ENCODE results near the gene GPATCH8. TPM values are rescaled to one million over a fixed set of nuclear protein-coding genes. Genes with fewer than 3 reads are reported as not detected.

The GPATCH8 gene
- total and polyA plus RNA-seq, 9 of the 15 experiments (the other 6 are each of a cell fraction or from before 2014, with no cell fraction given) = 10.6 to 29.6 (median 13.2) TPM

GRCh38 chr17:44536090-44536953, 33.1 kb upstream of the GPATCH8 start:
- TF ChIP-seq ZNF77 (CRISPR knock-in tag; IDR thresholded peaks at IDR 0.05) (no peak), ZBTB40 (IDR thresholded peaks at IDR 0.05) (peak; percentile 56; the same call in 1 of the 2 replicates), ZBTB40 (CRISPR knock-in tag; IDR thresholded peaks at IDR 0.05) (no peak), RBM25 (IDR thresholded peaks at IDR 0.05; ENCODE audit: low read depth, low read length, severe bottlenecking) (no peak), CHCHD3 (CRISPR knock-in tag; IDR thresholded peaks at IDR 0.05) (no peak), BRD4 (IDR thresholded peaks at IDR 0.05) (no peak), ELF1 (tag; IDR thresholded peaks at IDR 0.05) (no peak), MAZ (CRISPR knock-in tag; conservative IDR thresholded peaks at IDR 0.05 in 1 of 2, IDR thresholded peaks at IDR 0.05 in 1 of 2) (peak in 1 of 2 experiments; percentile 34; a peak in 1 of 4 replicates), GABPA (tag; conservative IDR thresholded peaks at IDR 0.05; ENCODE audit: low read depth) (peak; percentile 79), NR2C1 (IDR thresholded peaks at IDR 0.05) (peak; percentile 78), NR2C1 (tag; IDR thresholded peaks at IDR 0.05) (peak; percentile 70; the same call in 1 of the 2 replicates)
- Histone ChIP-seq H3K4me3 (no peak overlapping the region), H3K27me3 (ENCODE audit: control insufficient read depth in 2 of 2, insufficient read depth in 2 of 2, low read length in 2 of 2) (peaks cover 0 to 5% of the 10 kb centered on the region in 2 experiments; a peak in 2 of 5 replicates), H3K4me1 (replicated peaks in 1 of 2; ENCODE audit: control insufficient read depth in 2 of 2, insufficient read depth in 2 of 2, low read length in 2 of 2) (peaks cover 7 to 16% of the 10 kb centered on the region in 2 experiments; a peak in 3 of 5 replicates), H3K9ac (ENCODE audit: insufficient read depth in 1 of 2, low read depth in 2 of 2, low read length in 2 of 2) (peak overlapping the region in 1 of 2 experiments; percentile 2; a peak in 3 of 4 replicates), H3K9me1 (ENCODE audit: control insufficient read depth, insufficient read depth, low read length) (no peaks in the 10 kb centered on the region), H3K36me3 (ENCODE audit: control insufficient read depth, insufficient read depth, low read length) (no peaks in the 10 kb centered on the region), H4K20me1 (replicated peaks; ENCODE audit: control insufficient read depth, insufficient read depth, low read length) (no peaks in the 10 kb centered on the region), H3K9me3 (replicated peaks; ENCODE audit: control insufficient read depth, insufficient read depth, low read depth, low read length) (no peaks in the 10 kb centered on the region), H3K27ac (ENCODE audit: extremely low read depth, low read depth, low read length) (no peak overlapping the region), H2AFZ (ENCODE audit: low read depth, low read length) (peak overlapping the region; percentile 76), H3K4me2 (ENCODE audit: insufficient read depth, low read length) (no peak overlapping the region), H3K79me2 (ENCODE audit: control insufficient read depth, insufficient read depth, low read length) (no peaks in the 10 kb centered on the region)
- FAIRE-seq (no peak), DNase-seq (ENCODE audit: extremely low read depth in 1 of 4, low spot score in 3 of 4) (no peak), ATAC-seq (peak; percentile 48)
- CTCF ChIA-PET (ENCODE audit: low intra/inter-chr PET ratio) = interaction anchor here (0.8 kb wide), 1 partner anchor 141 kb away, joined by 3 read pairs; no protein-coding TSS in a partner anchor
- POLR2A ChIA-PET = interaction anchor here (0.6 to 1.3 kb wide), 7 partner anchors 9 to 327 kb away, joined by 3 to 4 read pairs (median 3); partner anchors contain the start of gene CCDC43
- WGBS (ENCODE audit: insufficient coverage, low coverage, missing lambda C conversion rate) = 48% methylated on average over 12 of the region's 12 CpGs
- BruUV-seq (replicated peaks) = no TSS peak
- in situ Hi-C loops (cut with MboI) (no loop called here), intact Hi-C loops (cut with micrococcal nuclease) (loop anchor here (10.0 kb wide), 1 partner anchor 238 kb away; no protein-coding TSS in a partner anchor)

All from K562 (cell line).